K562 (cell line): ENCODE results near the gene PDLIM5. TPM values are rescaled to one million over a fixed set of nuclear protein-coding genes. Genes with fewer than 3 reads are reported as not detected.

ENCODE experiments used
- ATAC-seq: fragments of 200-7000 bp; cut with Tn5 transposase; 3 replicates; pipeline ENCODE4 v1.9.1; 2020; ENCODE audit warnings: moderate library complexity
- BruUV-seq: library from RNA; stranded (reverse); fragments of 400-500 nt; replicated peaks from 2 replicates; lab custom pipeline; 2021; lab: Mats Ljungman, UMichigan
- CTCF ChIA-PET: fragments of 300-600 bp; formaldehyde crosslinking; extraction: SDS; loops from one replicate; lab custom pipeline; 2021; ENCODE audit warnings: low intra/inter-chr PET ratio; lab: Yijun Ruan, JAX
- POLR2A ChIA-PET: fragments of 300-600, 350-650 bp; sonication (Branson Sonifier 250); formaldehyde crosslinking; extraction: SDS; loops from one replicate; lab custom pipeline; 2021; ENCODE audit warnings: antibody characterized with exemption, inconsistent platforms; lab: Yijun Ruan, JAX
- DNase-seq, 4 experiments: peaks; one replicate each; pipeline versions ENCODE4 v3.0.0 to v3.0.0-alpha.2; 2011 to 2018; ENCODE audit warnings: low spot score in 3 of 4, mixed read lengths in 3 of 4; ENCODE audit errors: extremely low read depth in 1 of 4
- FAIRE-seq: peaks from 2 replicates; lab custom pipeline; 2011; peaks lifted over from hg19 to GRCh38; lab: Jason Lieb, UNC
- H2AFZ ChIP-seq: 2 replicates; pipeline ENCODE4 v1.6.0; 2011; ENCODE audit warnings: low read depth, low read length, control low read depth, inconsistent platforms
- H3K27ac ChIP-seq: fragments of 200-600 bp; 3 replicates; pipeline ENCODE4 v1.8.0; 2011; ENCODE audit warnings: low read depth, mild to moderate bottlenecking, control low read depth, inconsistent platforms, low read length, moderate library complexity, mixed read lengths; ENCODE audit errors: extremely low read depth
- H3K27me3 ChIP-seq, 2 experiments: fragments of 300-600 bp in 1 of 2; 2 replicates in 1 of 2; 3 replicates in 1 of 2; pipeline versions ENCODE4 v1.6.0 to v1.8.0; 2011; ENCODE audit warnings: inconsistent platforms in 2 of 2, low read length in 2 of 2, mild to moderate bottlenecking in 1 of 2, mixed read lengths in 1 of 2, moderate library complexity in 1 of 2; ENCODE audit not compliant: control insufficient read depth in 2 of 2, insufficient read depth in 2 of 2
- H3K36me3 ChIP-seq: fragments of 300-600 bp; 3 replicates; pipeline ENCODE4 v1.8.0; 2011; ENCODE audit warnings: mild to moderate bottlenecking, low read length, inconsistent platforms; ENCODE audit not compliant: control insufficient read depth, insufficient read depth
- H3K4me1 ChIP-seq, 2 experiments: fragments of 200-600 bp in 1 of 2; replicated peaks in 1 of 2; 2 replicates in 1 of 2; 3 replicates in 1 of 2; pipeline versions ENCODE4 v1.5.1 to v1.8.0; 2011; ENCODE audit warnings: inconsistent platforms in 2 of 2, low read length in 2 of 2, mild to moderate bottlenecking in 1 of 2, mixed read lengths in 1 of 2, moderate library complexity in 1 of 2; ENCODE audit not compliant: control insufficient read depth in 2 of 2, insufficient read depth in 2 of 2
- H3K4me2 ChIP-seq: 2 replicates; pipeline ENCODE4 v1.6.1; 2011; ENCODE audit warnings: low read length, control low read depth, inconsistent platforms, mixed read lengths; ENCODE audit not compliant: insufficient read depth
- H3K4me3 ChIP-seq: fragments of 200-600 bp; sonication (generic), shearing (Covaris generic); 2 replicates; pipeline ENCODE4 v1.5.1; 2016; ENCODE audit warnings: control low read depth, inconsistent platforms
- H3K79me2 ChIP-seq: fragments of 200-600 bp; 3 replicates; pipeline ENCODE4 v1.8.0; 2011; ENCODE audit warnings: low read length, inconsistent platforms; ENCODE audit not compliant: control insufficient read depth, insufficient read depth
- H3K9ac ChIP-seq, 2 experiments: 2 replicates each; pipeline versions ENCODE4 v1.6.0 to v1.6.1; 2011; ENCODE audit warnings: low read depth in 2 of 2, low read length in 2 of 2, control low read depth in 1 of 2, inconsistent platforms in 1 of 2, mild to moderate bottlenecking in 1 of 2, mixed read lengths in 1 of 2; ENCODE audit not compliant: insufficient read depth in 1 of 2
- H3K9me1 ChIP-seq: one replicate; pipeline ENCODE4 v1.6.0; 2011; ENCODE audit warnings: inconsistent platforms, mild to moderate bottlenecking, low read length, moderate library complexity; ENCODE audit not compliant: control insufficient read depth, insufficient read depth
- H3K9me3 ChIP-seq: replicated peaks from 2 replicates; pipeline ENCODE4 v1.5.1; 2011; ENCODE audit warnings: low read depth, low read length, inconsistent platforms; ENCODE audit not compliant: control insufficient read depth, insufficient read depth
- H4K20me1 ChIP-seq: replicated peaks from 2 replicates; pipeline ENCODE4 v1.6.1; 2011; ENCODE audit warnings: low read length, inconsistent platforms, mixed read lengths; ENCODE audit not compliant: control insufficient read depth, insufficient read depth
- CEBPB ChIP-seq: fragments of 450-650 bp; IDR thresholded peaks from 2 replicates; pipeline ENCODE4 v1.6.1; 2016; ENCODE audit warnings: missing genetic modification characterization, missing compliant biosample characterization
- CHD2 ChIP-seq: IDR thresholded peaks from 2 replicates; pipeline ENCODE4 v1.6.1; 2011; ENCODE audit warnings: low read depth, low read length
- HMG20A ChIP-seq: fragments of 450-650 bp; formaldehyde crosslinking; conservative IDR thresholded peaks from 2 replicates; pipeline ENCODE4 v1.4.0; 2020; ENCODE audit warnings: mild to moderate bottlenecking, mixed read lengths
- PKNOX1 ChIP-seq: fragments of 450-650 bp; IDR thresholded peaks from 2 replicates; pipeline ENCODE4 v1.6.1; 2016
- ZNF174 ChIP-seq: fragments of 250-450 bp; sonication (Bioruptor Pico); IDR thresholded peaks from 2 replicates; pipeline ENCODE4 v1.4.0; 2020; ENCODE audit warnings: mild to moderate bottlenecking
- WGBS: fragments of 100-300 bp; shearing (Covaris generic); methylation state at CpG from one replicate; pipeline ENCODE4 v1.1.6; 2016; ENCODE audit warnings: low coverage, mixed read lengths; ENCODE audit not compliant: insufficient coverage; ENCODE audit errors: missing lambda C conversion rate; 5-methylcytosine and 5-hydroxymethylcytosine counted together
- in situ Hi-C: fragments of 300-500 bp; cut with MboI; formaldehyde crosslinking; loops from 4 replicates; pipeline ENCODE4 v1.15.0; 2018; ENCODE audit warnings: inconsistent platforms, mixed read lengths
- intact Hi-C: fragments of 100-400 bp; cut with micrococcal nuclease; formaldehyde crosslinking; loops from 2 replicates; pipeline ENCODE4 v1.14.2; 2022
- polyA plus RNA-seq, 8 experiments: library from polyadenylated mRNA; depleted of rRNA in 4 of 8; stranded (reverse) in 5 of 8; unstranded in 3 of 8; fragments of >200 nt; fragmentation: Nextera tagmentation in 2 of 8; fragmentation: Illumina TruSeq in 1 of 8; extraction: Ambion mirVana in 2 of 8; extraction: Trizol in 1 of 8; gene quantifications; 2 replicates each; pipeline versions ENCODE4 v1.2.1 to v1.2.3, GENCODE V29; 2011 to 2014; ENCODE audit warnings: inconsistent platforms in 1 of 8, missing spikeins in 1 of 8
- total RNA-seq, 7 experiments: library from RNA; depleted of rRNA in 6 of 7; stranded (reverse); fragments of >200 nt in 6 of 7; fragmentation: Illumina TruSeq in 2 of 7; extraction: Trizol in 2 of 7; gene quantifications; 2 replicates each; pipeline versions ENCODE4 v1.2.1 to v1.2.3, GENCODE V29; 2011 to 2021; ENCODE audit warnings: low replicate concordance in 1 of 7
- TF ChIP-seq, protein P1 (sequence below), 2 experiments: fragments of 250-450 bp in 1 of 2; fragments of 450-650 bp in 1 of 2; sonication (Bioruptor Pico) in 1 of 2; IDR thresholded peaks; 2 replicates each; pipeline versions ENCODE4 v1.6.1 to v1.8.0; 2016 to 2021; ENCODE audit warnings: mild to moderate bottlenecking in 2 of 2, moderate library complexity in 2 of 2, missing compliant biosample characterization in 1 of 2, missing genetic modification characterization in 1 of 2
- TF ChIP-seq, protein P2 (sequence below), 2 experiments: fragments of 450-650 bp in 1 of 2; IDR thresholded peaks; 2 replicates each; pipeline ENCODE4 v1.6.1; 2011 to 2017; ENCODE audit warnings: low read depth in 2 of 2, antibody characterized with exemption in 1 of 2, borderline replicate concordance in 1 of 2, low read length in 1 of 2, mild to moderate bottlenecking in 1 of 2, mixed read lengths in 1 of 2; ENCODE audit not compliant: control insufficient read depth in 1 of 2
- TF ChIP-seq, protein P3 (sequence below), 2 experiments: IDR thresholded peaks in 1 of 2; conservative IDR thresholded peaks in 1 of 2; 2 replicates each; pipeline ENCODE4 v1.6.1; 2016; ENCODE audit warnings: low read depth in 2 of 2, mild to moderate bottlenecking in 1 of 2, missing compliant biosample characterization in 1 of 2, missing genetic modification characterization in 1 of 2, moderate library complexity in 1 of 2

The PDLIM5 gene
- total and polyA plus RNA-seq, 9 of the 15 experiments (the other 6 are each of a cell fraction or from before 2014, with no cell fraction given) = 36.9 to 127 (median 62.5) TPM

DNA sequence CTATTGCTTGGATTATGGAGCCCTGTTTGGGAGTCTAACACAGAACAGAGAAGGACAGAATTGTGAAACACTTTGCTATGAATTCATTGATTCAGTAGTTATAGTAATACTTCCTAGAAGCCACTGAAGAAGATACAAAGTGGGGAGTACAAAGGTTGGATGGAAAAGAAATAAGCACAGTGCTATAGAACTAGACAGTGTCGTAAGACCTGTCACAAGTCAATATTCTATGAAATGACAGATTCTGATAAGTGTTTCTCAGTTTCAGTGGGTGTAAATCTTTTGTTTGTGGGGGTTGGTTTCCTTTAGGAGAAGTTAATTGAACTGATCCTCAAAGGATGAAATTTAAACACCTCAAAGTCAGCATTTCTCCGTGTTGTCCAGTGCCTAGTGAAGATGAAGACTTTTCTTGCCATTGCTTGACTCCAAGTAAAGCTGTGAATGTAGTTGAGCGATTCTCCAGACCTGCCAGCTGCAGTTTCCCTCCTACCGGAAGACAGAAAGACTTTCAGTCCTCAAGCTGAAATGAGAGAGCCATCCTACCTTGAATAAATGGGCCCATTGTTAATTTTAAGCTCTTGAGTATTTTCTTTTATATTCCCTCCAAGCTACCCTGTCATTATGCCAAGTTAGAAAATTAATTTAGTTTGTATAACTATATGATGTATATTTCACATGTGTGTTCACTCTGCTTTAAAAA is 7.9 kb downstream of the PDLIM5 start:
- H3K27ac ChIP-seq = peak overlapping the region; percentile 23; the same call in 2 of the 3 replicates
- H4K20me1 ChIP-seq = no peaks in the 10 kb centered on the region; the same call in 1 of the 2 replicates
- H3K36me3 ChIP-seq = peaks cover 26% of the 10 kb centered on the region
- CTCF ChIA-PET = no interaction called here
- peaks cover 0 to 24% of the 10 kb centered on the region in 2 experiments; a peak in 4 of 5 replicates for H3K4me1 ChIP-seq
- FAIRE-seq (no peak), ATAC-seq (peak; percentile 63), DNase-seq (peak in 1 of 4 experiments; percentile 36)
- WGBS = 12% methylated on average over 4 of the region's 4 CpGs
- no peaks in the 10 kb centered on the region for H3K9me3 ChIP-seq
- peaks cover 98% of the 10 kb centered on the region for H3K79me2 ChIP-seq
- H3K27me3 ChIP-seq = no peaks in the 10 kb centered on the region
- H3K9ac ChIP-seq = peak overlapping the region in 1 of 2 experiments; percentile 4; a peak in 1 of 4 replicates
- intact Hi-C loops = loop anchor here (5.0 kb wide), 1 partner anchor 138 kb away; no protein-coding TSS in a partner anchor
- POLR2A ChIA-PET = interaction anchor here (2.0 kb wide), 1 partner anchor 8 kb away, joined by 6 read pairs; no protein-coding TSS in a partner anchor
- in situ Hi-C loops = no loop called here
- no peaks in the 10 kb centered on the region for H3K9me1 ChIP-seq
- H3K4me3 ChIP-seq = no peak overlapping the region
- H3K4me2 ChIP-seq = peak overlapping the region; percentile 44; the same call in 1 of the 2 replicates
- no peak overlapping the region for H2AFZ ChIP-seq
- BruUV-seq = TSS peak; percentile 1
- TF ChIP-seq CEBPB (peak; percentile 65), CHD2 (no peak), PKNOX1 (peak; percentile 60), HMG20A (CRISPR knock-in tag) (no peak), ZNF174 (CRISPR knock-in tag) (no peak)
- TF ChIP-seq, protein P1, sequence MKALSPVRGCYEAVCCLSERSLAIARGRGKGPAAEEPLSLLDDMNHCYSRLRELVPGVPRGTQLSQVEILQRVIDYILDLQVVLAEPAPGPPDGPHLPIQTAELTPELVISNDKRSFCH (CRISPR knock-in tag; IDR thresholded peaks at IDR 0.05) = no peak
- TF ChIP-seq, protein P1 (tag; IDR thresholded peaks at IDR 0.05) = no peak
- TF ChIP-seq, protein P2, sequence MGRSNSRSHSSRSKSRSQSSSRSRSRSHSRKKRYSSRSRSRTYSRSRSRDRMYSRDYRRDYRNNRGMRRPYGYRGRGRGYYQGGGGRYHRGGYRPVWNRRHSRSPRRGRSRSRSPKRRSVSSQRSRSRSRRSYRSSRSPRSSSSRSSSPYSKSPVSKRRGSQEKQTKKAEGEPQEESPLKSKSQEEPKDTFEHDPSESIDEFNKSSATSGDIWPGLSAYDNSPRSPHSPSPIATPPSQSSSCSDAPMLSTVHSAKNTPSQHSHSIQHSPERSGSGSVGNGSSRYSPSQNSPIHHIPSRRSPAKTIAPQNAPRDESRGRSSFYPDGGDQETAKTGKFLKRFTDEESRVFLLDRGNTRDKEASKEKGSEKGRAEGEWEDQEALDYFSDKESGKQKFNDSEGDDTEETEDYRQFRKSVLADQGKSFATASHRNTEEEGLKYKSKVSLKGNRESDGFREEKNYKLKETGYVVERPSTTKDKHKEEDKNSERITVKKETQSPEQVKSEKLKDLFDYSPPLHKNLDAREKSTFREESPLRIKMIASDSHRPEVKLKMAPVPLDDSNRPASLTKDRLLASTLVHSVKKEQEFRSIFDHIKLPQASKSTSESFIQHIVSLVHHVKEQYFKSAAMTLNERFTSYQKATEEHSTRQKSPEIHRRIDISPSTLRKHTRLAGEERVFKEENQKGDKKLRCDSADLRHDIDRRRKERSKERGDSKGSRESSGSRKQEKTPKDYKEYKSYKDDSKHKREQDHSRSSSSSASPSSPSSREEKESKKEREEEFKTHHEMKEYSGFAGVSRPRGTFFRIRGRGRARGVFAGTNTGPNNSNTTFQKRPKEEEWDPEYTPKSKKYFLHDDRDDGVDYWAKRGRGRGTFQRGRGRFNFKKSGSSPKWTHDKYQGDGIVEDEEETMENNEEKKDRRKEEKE (IDR thresholded peaks at IDR 0.05; ENCODE audit: borderline replicate concordance in 1 of 2, control insufficient read depth in 1 of 2, low read depth in 2 of 2, low read length in 1 of 2) = 0 out of 4 replicates have a peak, but pooled peaks of 1 of the 2 experiments have one; percentile 49
- TF ChIP-seq, protein P3, sequence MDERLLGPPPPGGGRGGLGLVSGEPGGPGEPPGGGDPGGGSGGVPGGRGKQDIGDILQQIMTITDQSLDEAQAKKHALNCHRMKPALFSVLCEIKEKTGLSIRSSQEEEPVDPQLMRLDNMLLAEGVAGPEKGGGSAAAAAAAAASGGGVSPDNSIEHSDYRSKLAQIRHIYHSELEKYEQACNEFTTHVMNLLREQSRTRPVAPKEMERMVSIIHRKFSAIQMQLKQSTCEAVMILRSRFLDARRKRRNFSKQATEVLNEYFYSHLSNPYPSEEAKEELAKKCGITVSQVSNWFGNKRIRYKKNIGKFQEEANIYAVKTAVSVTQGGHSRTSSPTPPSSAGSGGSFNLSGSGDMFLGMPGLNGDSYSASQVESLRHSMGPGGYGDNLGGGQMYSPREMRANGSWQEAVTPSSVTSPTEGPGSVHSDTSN (CRISPR knock-in tag; IDR thresholded peaks at IDR 0.05; ENCODE audit: low read depth) = no peak
- TF ChIP-seq, protein P3 (tag; conservative IDR thresholded peaks at IDR 0.05; ENCODE audit: low read depth) = peak; percentile 58
